ENCODE results near the gene HOXC5. TPM values are rescaled to one million over a fixed set of nuclear protein-coding genes. Genes with fewer than 3 reads are reported as not detected.

HOXC5 gene
- total and polyA plus RNA-seq, 2 donors (not counting 1 experiment from before 2014, with no cell fraction given), result not detected

DNA sequence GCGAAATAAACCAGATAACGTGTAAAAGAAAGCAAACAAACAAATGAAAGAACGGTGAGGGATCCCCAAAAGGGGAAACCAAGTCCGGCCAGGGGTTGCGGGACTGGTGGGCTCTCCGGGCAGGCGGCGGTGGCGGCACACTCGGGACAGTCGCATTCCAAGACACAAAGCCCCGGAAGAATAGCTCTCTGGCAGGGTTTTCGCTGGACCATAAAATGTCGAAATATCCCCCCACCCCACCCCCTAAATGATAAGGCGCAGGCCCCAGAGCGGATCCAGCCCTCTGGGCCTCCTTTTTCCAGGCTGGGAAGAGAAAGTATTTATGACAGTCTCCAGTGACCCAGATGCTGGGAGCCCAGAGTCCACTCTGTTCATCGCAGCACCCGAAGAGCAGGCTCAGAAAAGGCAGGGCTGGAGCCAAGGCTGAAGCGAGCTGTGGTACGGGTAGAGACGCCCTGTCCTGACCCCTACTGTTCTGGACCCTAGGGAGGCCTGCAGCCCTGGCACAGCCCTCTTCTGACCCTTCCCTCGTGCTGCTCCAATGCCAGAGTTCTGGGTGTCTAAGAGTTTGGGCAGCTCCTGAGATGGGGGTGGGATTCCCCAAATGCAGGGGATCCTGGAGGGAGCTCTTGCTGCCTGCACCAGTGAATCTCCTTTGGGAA is 26.2 kb upstream of the HOXC5 start:
- Mint-ChIP-seq H3K4me3 (peak overlapping the region; percentile 82), H3K4me1 (peaks cover 32% of the 10 kb centered on the region), H3K9me3 (ENCODE audit: insufficient read depth) (no peaks in the 10 kb centered on the region), H3K27me3 (peaks cover 74% of the 10 kb centered on the region), H3K27ac (peak overlapping the region; percentile 0)
- H3K9me3 ChIP-seq (ENCODE audit: control extremely low read depth in 1 of 3, control insufficient read depth in 2 of 3, insufficient read depth in 1 of 3, low read length in 2 of 3), result peaks cover 0 to 44% (median 0%) of the 10 kb centered on the region in 3 donors
- WGBS (ENCODE audit: insufficient coverage), result 8% methylated on average over 19 of the region's 22 CpGs
- ChIA-PET CTCF (interaction anchor here (0.9 to 6.7 kb wide), 21 partner anchors 8 to 394 kb away, joined by 3 to 159 read pairs (median 6); partner anchors contain the start of genes HOXC4, HOXC5, HOXC6 and SMUG1), POLR2A (interaction anchor here (0.6 to 1.0 kb wide), 3 partner anchors 25 to 210 kb away, joined by 3 to 4 read pairs (median 3); no protein-coding TSS in a partner anchor)
- TF ChIP-seq EZH2 (IDR thresholded peaks at IDR 0.05; ENCODE audit: borderline replicate concordance, insufficient read depth, low read depth, low read length, poor library complexity, severe bottlenecking), result no peak
- TF ChIP-seq, protein P1, sequence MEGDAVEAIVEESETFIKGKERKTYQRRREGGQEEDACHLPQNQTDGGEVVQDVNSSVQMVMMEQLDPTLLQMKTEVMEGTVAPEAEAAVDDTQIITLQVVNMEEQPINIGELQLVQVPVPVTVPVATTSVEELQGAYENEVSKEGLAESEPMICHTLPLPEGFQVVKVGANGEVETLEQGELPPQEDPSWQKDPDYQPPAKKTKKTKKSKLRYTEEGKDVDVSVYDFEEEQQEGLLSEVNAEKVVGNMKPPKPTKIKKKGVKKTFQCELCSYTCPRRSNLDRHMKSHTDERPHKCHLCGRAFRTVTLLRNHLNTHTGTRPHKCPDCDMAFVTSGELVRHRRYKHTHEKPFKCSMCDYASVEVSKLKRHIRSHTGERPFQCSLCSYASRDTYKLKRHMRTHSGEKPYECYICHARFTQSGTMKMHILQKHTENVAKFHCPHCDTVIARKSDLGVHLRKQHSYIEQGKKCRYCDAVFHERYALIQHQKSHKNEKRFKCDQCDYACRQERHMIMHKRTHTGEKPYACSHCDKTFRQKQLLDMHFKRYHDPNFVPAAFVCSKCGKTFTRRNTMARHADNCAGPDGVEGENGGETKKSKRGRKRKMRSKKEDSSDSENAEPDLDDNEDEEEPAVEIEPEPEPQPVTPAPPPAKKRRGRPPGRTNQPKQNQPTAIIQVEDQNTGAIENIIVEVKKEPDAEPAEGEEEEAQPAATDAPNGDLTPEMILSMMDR (IDR thresholded peaks at IDR 0.05), result no peak
- peak overlapping the region; percentile 62 for H2AFZ ChIP-seq (ENCODE audit: insufficient read depth, low read depth, low read length, poor library complexity, severe bottlenecking)
- peak overlapping the region; percentile 92 for H3K4me2 ChIP-seq (replicated peaks; ENCODE audit: low read depth, low read length, poor library complexity, severe bottlenecking)
- DNase-seq (no peak), ATAC-seq (ENCODE audit: low read depth) (no peak)
- H3K9ac ChIP-seq (ENCODE audit: low read length), result peak overlapping the region; percentile 59
- peaks cover 30 to 55% of the 10 kb centered on the region in 2 donors for H3K4me1 ChIP-seq (ENCODE audit: control insufficient read depth in 2 of 2, insufficient read depth in 2 of 2, low read length in 2 of 2)
- no peak overlapping the region for H3K27ac ChIP-seq (ENCODE audit: low read length in 2 of 2)
- H3K36me3 ChIP-seq (replicated peaks in 1 of 2; ENCODE audit: control extremely low read depth in 1 of 2, control insufficient read depth in 1 of 2, extremely low read depth in 1 of 2, insufficient read depth in 2 of 2, low read length in 1 of 2), result no peaks in the 10 kb centered on the region
- peaks cover 0 to 96% (median 82%) of the 10 kb centered on the region in 4 experiments for H3K27me3 ChIP-seq (replicated peaks in 1 of 4; ENCODE audit: control extremely low read depth in 1 of 4, control insufficient read depth in 3 of 4, insufficient read depth in 4 of 4, low read length in 3 of 4)
- H4K20me1 ChIP-seq (ENCODE audit: control insufficient read depth, insufficient read depth, low read length, poor library complexity, severe bottlenecking), result no peaks in the 10 kb centered on the region
- H3K79me2 ChIP-seq (ENCODE audit: control insufficient read depth, insufficient read depth, low read length), result no peaks in the 10 kb centered on the region
- intact Hi-C loops (cut with micrococcal nuclease), result loop anchor here (1.0 to 10.0 kb wide), 6 partner anchors 46 to 358 kb away; partner anchors contain the start of genes CBX5, GPR84, HNRNPA1 and HOXC4
- H3K4me3 ChIP-seq (ENCODE audit: control extremely low read depth in 1 of 5, extremely low read depth in 1 of 5, insufficient read depth in 1 of 5, low read depth in 2 of 5, low read length in 4 of 5), result peak overlapping the region in 4 of 5 experiments; percentile 37 to 65 (median 50)
